SK-N-SH (cell line): ENCODE data around the gene ADRB2.

Source experiments
- CHD2 ChIP-seq: fragments of 150-350 bp; IDR thresholded peaks from 2 replicates; pipeline ENCODE4 v1.6.1; 2018; ENCODE audit warnings: low read length; ENCODE audit not compliant: partially characterized antibody
- MXI1 ChIP-seq: IDR thresholded peaks from 2 replicates; pipeline ENCODE4 v1.6.1; 2012; ENCODE audit warnings: mild to moderate bottlenecking, low read depth, low read length, improper control_type of control experiment
- RCOR1 ChIP-seq: fragments of 150-350 bp; IDR thresholded peaks from 2 replicates; pipeline ENCODE4 v1.6.1; 2017; ENCODE audit warnings: antibody characterized with exemption, low read length
- SIN3A ChIP-seq: IDR thresholded peaks from 2 replicates; pipeline ENCODE4 v1.6.1; 2012; ENCODE audit warnings: low read depth, mild to moderate bottlenecking, low read length, moderate library complexity, borderline replicate concordance
- TEAD4 ChIP-seq: IDR thresholded peaks from 2 replicates; pipeline ENCODE4 v1.4.0; 2012; ENCODE audit warnings: mild to moderate bottlenecking, borderline replicate concordance; ENCODE audit not compliant: insufficient read depth
- TF ChIP-seq, protein P1 (sequence below): fragments of 200-600 bp; sonication (generic); IDR thresholded peaks from 2 replicates; pipeline ENCODE4 v1.6.1; 2017; ENCODE audit warnings: antibody characterized with exemption, mild to moderate bottlenecking, moderate library complexity

DNA sequence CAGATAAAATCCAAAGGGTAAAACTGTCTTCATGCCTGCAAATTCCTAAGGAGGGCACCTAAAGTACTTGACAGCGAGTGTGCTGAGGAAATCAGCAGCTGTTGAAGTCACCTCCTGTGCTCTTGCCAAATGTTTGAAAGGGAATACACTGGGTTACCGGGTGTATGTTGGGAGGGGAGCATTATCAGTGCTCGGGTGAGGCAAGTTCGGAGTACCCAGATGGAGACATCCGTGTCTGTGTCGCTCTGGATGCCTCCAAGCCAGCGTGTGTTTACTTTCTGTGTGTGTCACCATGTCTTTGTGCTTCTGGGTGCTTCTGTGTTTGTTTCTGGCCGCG lies 727 bp upstream of the ADRB2 start:
- TF ChIP-seq, protein P1, sequence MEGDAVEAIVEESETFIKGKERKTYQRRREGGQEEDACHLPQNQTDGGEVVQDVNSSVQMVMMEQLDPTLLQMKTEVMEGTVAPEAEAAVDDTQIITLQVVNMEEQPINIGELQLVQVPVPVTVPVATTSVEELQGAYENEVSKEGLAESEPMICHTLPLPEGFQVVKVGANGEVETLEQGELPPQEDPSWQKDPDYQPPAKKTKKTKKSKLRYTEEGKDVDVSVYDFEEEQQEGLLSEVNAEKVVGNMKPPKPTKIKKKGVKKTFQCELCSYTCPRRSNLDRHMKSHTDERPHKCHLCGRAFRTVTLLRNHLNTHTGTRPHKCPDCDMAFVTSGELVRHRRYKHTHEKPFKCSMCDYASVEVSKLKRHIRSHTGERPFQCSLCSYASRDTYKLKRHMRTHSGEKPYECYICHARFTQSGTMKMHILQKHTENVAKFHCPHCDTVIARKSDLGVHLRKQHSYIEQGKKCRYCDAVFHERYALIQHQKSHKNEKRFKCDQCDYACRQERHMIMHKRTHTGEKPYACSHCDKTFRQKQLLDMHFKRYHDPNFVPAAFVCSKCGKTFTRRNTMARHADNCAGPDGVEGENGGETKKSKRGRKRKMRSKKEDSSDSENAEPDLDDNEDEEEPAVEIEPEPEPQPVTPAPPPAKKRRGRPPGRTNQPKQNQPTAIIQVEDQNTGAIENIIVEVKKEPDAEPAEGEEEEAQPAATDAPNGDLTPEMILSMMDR: no peak
- TF ChIP-seq MXI1 (no peak), CHD2 (no peak), RCOR1 (no peak), TEAD4 (no peak), SIN3A (no peak)
